ENCODE measurements around the gene DBET.
"Not testable (repeated sequence)": the region's sequence is repeated elsewhere in the genome, so short reads cannot be mapped to it uniquely, and the experiment has no call there.

DBET gene

GRCh38 chr4:190064342-190064741 lies at the start of gene DBET:
TSS of gene DBET (plus strand) at chr4:190064502.
- not testable (repeated sequence) for DNase-seq (ENCODE audit: low read depth)

GRCh38 chr4:190014771-190015537 lies 49.3 kb upstream of the DBET start:
- no peak for DNase-seq (ENCODE audit: low read depth)

- no peak for DNase-seq (ENCODE audit: low read depth)
These were observed 48.5 kb upstream of the DBET start for GRCh38 chr4:190015538-190016368.

GRCh38 chr4:190016369-190017289 lies 47.7 kb upstream of the DBET start:
- no peak for DNase-seq (ENCODE audit: low read depth)

GRCh38 chr4:190017357-190018200 lies 46.7 kb upstream of the DBET start:
- no peak for DNase-seq (ENCODE audit: low read depth)

- no peak for DNase-seq (ENCODE audit: low read depth)
These were observed 45.9 kb upstream of the DBET start for GRCh38 chr4:190018201-190018920.

- DNase-seq (ENCODE audit: low read depth), result no peak
These were observed 45.1 kb upstream of the DBET start for GRCh38 chr4:190019023-190019858.

- not testable (repeated sequence) for DNase-seq (ENCODE audit: low read depth)
These were observed 44.3 kb upstream of the DBET start for GRCh38 chr4:190019859-190020463.

GRCh38 chr4:190020790-190021717 lies 43.2 kb upstream of the DBET start:
- no peak for DNase-seq (ENCODE audit: low read depth)

- DNase-seq (ENCODE audit: low read depth), result not testable (repeated sequence)
These were observed 42.3 kb upstream of the DBET start for GRCh38 chr4:190021973-190022372.

GRCh38 chr4:190022614-190023281 lies 41.6 kb upstream of the DBET start:
- DNase-seq (ENCODE audit: low read depth), result not testable (repeated sequence)

GRCh38 chr4:190027156-190027555 lies 37.1 kb upstream of the DBET start, which contains the start of gene FRG2:
TSS of gene FRG2 (minus strand) at chr4:190027256. CDS start at chr4:190027204, 52 bp downstream.
- DNase-seq (ENCODE audit: low read depth), result not testable (repeated sequence)

- DNase-seq (ENCODE audit: low read depth), result not testable (repeated sequence)
These were observed 33.0 kb upstream of the DBET start for GRCh38 chr4:190031264-190031663.

- DNase-seq (ENCODE audit: low read depth), result not testable (repeated sequence)
These were observed 26.5 kb upstream of the DBET start for GRCh38 chr4:190037704-190038388.

- not testable (repeated sequence) for DNase-seq (ENCODE audit: low read depth)
These were observed 23.4 kb upstream of the DBET start for GRCh38 chr4:190040873-190041272.

GRCh38 chr4:190047627-190048026 lies 16.7 kb upstream of the DBET start:
- DNase-seq (ENCODE audit: low read depth), result not testable (repeated sequence)

All from stimulated activated CD8-positive, alpha-beta memory T cell treated with anti-CD3 and anti-CD28 coated beads, Interleukin-15, amount 100 ng/mL, for 24 hours (primary cell).